GM12878 (cell line): ENCODE results near the gene RERG. TPM values are rescaled to one million over a fixed set of nuclear protein-coding genes. Genes with fewer than 3 reads are reported as not detected.

Experiments
- ATAC-seq: fragments of 200-7000 bp; cut with Tn5 transposase; 3 replicates; pipeline ENCODE4 v1.9.1; 2020; ENCODE audit warnings: mild to moderate bottlenecking, moderate library complexity
- BruUV-seq: library from RNA; stranded (reverse); fragments of 400-500 nt; replicated peaks from 2 replicates; lab custom pipeline; 2021; lab: Mats Ljungman, UMichigan
- CTCF ChIA-PET: fragments of 300-600 bp; sonication (Branson Sonifier 250); formaldehyde crosslinking; extraction: SDS; loops from one replicate; lab custom pipeline; 2021; ENCODE audit warnings: inconsistent platforms; lab: Yijun Ruan, JAX
- POLR2A ChIA-PET: fragments of 350-600 bp; formaldehyde crosslinking; extraction: SDS; loops from one replicate; lab custom pipeline; 2021; ENCODE audit warnings: inconsistent platforms; lab: Charles Lee
- RAD21 ChIA-PET: fragments of 300-600 bp; sonication (Branson Sonifier 250); formaldehyde crosslinking; loops from one replicate; lab custom pipeline; 2023; ENCODE audit warnings: antibody characterized with exemption; ENCODE audit not compliant: unreplicated experiment; lab: Charles Lee
- SMC1A ChIA-PET: fragments of 300-600 bp; sonication (Branson Sonifier 250); formaldehyde crosslinking; loops from one replicate; lab custom pipeline; 2023; ENCODE audit not compliant: unreplicated experiment, uncharacterized antibody; lab: Charles Lee
- DNase-seq: peaks from one replicate; pipeline ENCODE4 v3.0.0-alpha.2; 2011; ENCODE audit warnings: low read depth, low spot score
- FAIRE-seq: peaks from 3 replicates; lab custom pipeline; 2011; peaks lifted over from hg19 to GRCh38; lab: Jason Lieb, UNC
- H2AFZ ChIP-seq: 2 replicates; pipeline ENCODE4 v1.6.0; 2011; ENCODE audit warnings: low read depth, low read length, control low read depth; ENCODE audit not compliant: control insufficient read depth
- H3K27ac ChIP-seq: 2 replicates; pipeline ENCODE4 v1.5.1; 2011; ENCODE audit warnings: control low read depth; ENCODE audit not compliant: control insufficient read depth, insufficient read depth
- H3K27me3 ChIP-seq, 2 experiments: replicated peaks in 1 of 2; 2 replicates each; pipeline versions ENCODE4 v1.6.0 to v1.6.1; 2011; ENCODE audit warnings: low read length in 1 of 2; ENCODE audit not compliant: control insufficient read depth in 2 of 2, insufficient read depth in 2 of 2
- H3K36me3 ChIP-seq, 2 experiments: 2 replicates each; pipeline ENCODE4 v1.5.1; 2011; ENCODE audit warnings: low read length in 1 of 2; ENCODE audit not compliant: control insufficient read depth in 2 of 2, insufficient read depth in 2 of 2
- H3K4me1 ChIP-seq: 2 replicates; pipeline ENCODE4 v1.6.1; 2011; ENCODE audit warnings: mild to moderate bottlenecking, low read length, moderate library complexity, mixed read lengths; ENCODE audit not compliant: control insufficient read depth, insufficient read depth
- H3K4me2 ChIP-seq: 2 replicates; pipeline ENCODE4 v1.6.0; 2011; ENCODE audit warnings: control low read depth; ENCODE audit not compliant: control insufficient read depth, insufficient read depth
- H3K4me3 ChIP-seq: fragments of 200-600 bp; sonication (generic); 2 replicates; pipeline ENCODE4 v1.5.1; 2016
- H3K79me2 ChIP-seq: 2 replicates; pipeline ENCODE4 v1.6.0; 2011; ENCODE audit warnings: low read length; ENCODE audit not compliant: control insufficient read depth, insufficient read depth
- H3K9ac ChIP-seq: 2 replicates; pipeline ENCODE4 v1.8.0; 2011; ENCODE audit warnings: low read length, control low read depth, mixed read lengths; ENCODE audit not compliant: control insufficient read depth, insufficient read depth
- H3K9me3 ChIP-seq: replicated peaks from 3 replicates; pipeline ENCODE4 v1.5.1; 2011; ENCODE audit warnings: mild to moderate bottlenecking, low read length; ENCODE audit not compliant: control insufficient read depth, insufficient read depth
- H4K20me1 ChIP-seq: 2 replicates; pipeline ENCODE4 v1.6.0; 2011; ENCODE audit not compliant: control insufficient read depth, insufficient read depth
- CEBPZ ChIP-seq: fragments of 150-350 bp; IDR thresholded peaks from 2 replicates; pipeline ENCODE4 v1.6.1; 2016; ENCODE audit warnings: low read depth, low read length
- CHD4 ChIP-seq: fragments of 200-600 bp; sonication (generic); IDR thresholded peaks from 2 replicates; pipeline ENCODE4 v1.6.1; 2016; ENCODE audit warnings: mild to moderate bottlenecking
- EGR1 ChIP-seq, 2 experiments: IDR thresholded peaks; 1 replicate in 1 of 2; 2 replicates in 1 of 2; pipeline ENCODE4 v1.6.1; 2011 to 2012; ENCODE audit warnings: low read depth in 2 of 2, low read length in 2 of 2, borderline replicate concordance in 1 of 2, mild to moderate bottlenecking in 1 of 2, moderate library complexity in 1 of 2
- SIX5 ChIP-seq: IDR thresholded peaks from 2 replicates; pipeline ENCODE4 v1.6.1; 2011; ENCODE audit warnings: mild to moderate bottlenecking, low read depth, low read length, moderate library complexity; ENCODE audit not compliant: severe bottlenecking
- SP1 ChIP-seq: IDR thresholded peaks from one replicate; pipeline ENCODE4 v1.6.1; 2011; ENCODE audit warnings: low read depth, low read length
- ZBTB40 ChIP-seq: fragments of 450-650 bp; IDR thresholded peaks from 2 replicates; pipeline ENCODE4 v1.6.1; 2016; ENCODE audit warnings: mild to moderate bottlenecking, moderate library complexity, borderline replicate concordance
- WGBS: methylation state at CpG from one replicate; pipeline ENCODE4 v1.1.6; 2016; ENCODE audit warnings: low lambda C conversion rate; ENCODE audit not compliant: insufficient replicate concordance, insufficient coverage; ENCODE audit errors: missing lambda C conversion rate; 5-methylcytosine and 5-hydroxymethylcytosine counted together
- in situ Hi-C: fragments of 300-500 bp; cut with MboI; formaldehyde crosslinking; loops from 9 replicates; pipeline ENCODE4 v1.14.3; 2018; ENCODE audit warnings: mixed read lengths
- intact Hi-C: fragments of 100-400 bp; cut with micrococcal nuclease; formaldehyde crosslinking; loops from one replicate; pipeline ENCODE4 v1.14.2; 2022; ENCODE audit not compliant: unreplicated experiment
- polyA plus RNA-seq, 11 experiments: library from polyadenylated mRNA; depleted of rRNA in 4 of 11; unstranded in 6 of 11; stranded (reverse) in 5 of 11; fragments of >200 nt; fragmentation: Nextera tagmentation in 4 of 11; fragmentation: Illumina TruSeq in 1 of 11; extraction: Ambion mirVana in 4 of 11; extraction: Trizol in 1 of 11; gene quantifications; 1 replicate in 1 of 11; 2 replicates in 10 of 11; pipeline versions ENCODE4 v1.2.1 to v1.2.3, GENCODE V29; 2011 to 2016; ENCODE audit warnings: inconsistent platforms in 2 of 11, missing spikeins in 2 of 11, low read depth in 1 of 11
- total RNA-seq, 4 experiments: library from RNA; depleted of rRNA in 3 of 4; stranded (reverse); fragments of >200 nt in 3 of 4; fragmentation: Illumina TruSeq in 1 of 4; extraction: Trizol in 1 of 4; gene quantifications; 2 replicates each; pipeline versions ENCODE4 v1.2.1 to v1.2.3, GENCODE V29; 2013 to 2021
- TF ChIP-seq, protein P1 (sequence below): IDR thresholded peaks from 2 replicates; pipeline ENCODE4 v1.6.1; 2011; ENCODE audit warnings: borderline replicate concordance, low read depth, mild to moderate bottlenecking, moderate library complexity, mixed read lengths, low read length; ENCODE audit not compliant: insufficient read depth; ENCODE audit errors: extremely low read length
- TF ChIP-seq, protein P2 (sequence below): fragments of 450-650 bp; IDR thresholded peaks from 2 replicates; pipeline ENCODE4 v1.6.1; 2017; ENCODE audit warnings: low read depth, mild to moderate bottlenecking, moderate library complexity

Gene RERG
- total and polyA plus RNA-seq, 10 of the 15 experiments (the other 5 are each of a cell fraction or from before 2014, with no cell fraction given): 0.03 to 5.3 (median 0.05) TPM; not detected in 5

DNA sequence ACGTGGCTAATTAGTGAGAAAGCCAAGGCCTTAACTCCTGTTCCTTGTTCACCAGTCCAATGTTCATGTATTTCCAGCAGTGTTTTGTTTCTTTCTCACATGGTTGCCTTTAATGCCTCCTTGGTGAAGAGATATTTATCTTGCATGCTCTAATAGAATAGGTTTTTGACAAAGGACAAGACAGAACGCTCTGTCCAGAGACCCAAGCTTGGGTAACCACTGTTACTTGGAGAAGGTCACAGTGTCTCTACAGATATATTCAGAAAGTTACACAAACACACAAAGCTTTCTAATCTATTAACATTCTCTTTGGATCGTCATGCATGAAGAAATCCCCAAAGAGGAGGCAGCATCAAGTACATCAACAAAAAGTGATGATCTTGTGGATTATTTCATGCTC is 33.1 kb downstream of the RERG start:
- H2AFZ ChIP-seq: no peak overlapping the region
- no peaks in the 10 kb centered on the region for H3K4me1 ChIP-seq
- H3K27me3 ChIP-seq: no peaks in the 10 kb centered on the region
- TF ChIP-seq EGR1 (IDR thresholded peaks at IDR 0.05; ENCODE audit: borderline replicate concordance in 1 of 2, low read depth in 2 of 2, low read length in 2 of 2) (no peak), ZBTB40 (no peak), CHD4 (no peak), CEBPZ (no peak), SP1 (no peak), SIX5 (no peak)
- TF ChIP-seq, protein P1, sequence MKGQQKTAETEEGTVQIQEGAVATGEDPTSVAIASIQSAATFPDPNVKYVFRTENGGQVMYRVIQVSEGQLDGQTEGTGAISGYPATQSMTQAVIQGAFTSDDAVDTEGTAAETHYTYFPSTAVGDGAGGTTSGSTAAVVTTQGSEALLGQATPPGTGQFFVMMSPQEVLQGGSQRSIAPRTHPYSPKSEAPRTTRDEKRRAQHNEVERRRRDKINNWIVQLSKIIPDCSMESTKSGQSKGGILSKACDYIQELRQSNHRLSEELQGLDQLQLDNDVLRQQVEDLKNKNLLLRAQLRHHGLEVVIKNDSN: no peak
- TF ChIP-seq, protein P2, sequence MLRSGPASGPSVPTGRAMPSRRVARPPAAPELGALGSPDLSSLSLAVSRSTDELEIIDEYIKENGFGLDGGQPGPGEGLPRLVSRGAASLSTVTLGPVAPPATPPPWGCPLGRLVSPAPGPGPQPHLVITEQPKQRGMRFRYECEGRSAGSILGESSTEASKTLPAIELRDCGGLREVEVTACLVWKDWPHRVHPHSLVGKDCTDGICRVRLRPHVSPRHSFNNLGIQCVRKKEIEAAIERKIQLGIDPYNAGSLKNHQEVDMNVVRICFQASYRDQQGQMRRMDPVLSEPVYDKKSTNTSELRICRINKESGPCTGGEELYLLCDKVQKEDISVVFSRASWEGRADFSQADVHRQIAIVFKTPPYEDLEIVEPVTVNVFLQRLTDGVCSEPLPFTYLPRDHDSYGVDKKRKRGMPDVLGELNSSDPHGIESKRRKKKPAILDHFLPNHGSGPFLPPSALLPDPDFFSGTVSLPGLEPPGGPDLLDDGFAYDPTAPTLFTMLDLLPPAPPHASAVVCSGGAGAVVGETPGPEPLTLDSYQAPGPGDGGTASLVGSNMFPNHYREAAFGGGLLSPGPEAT: no peak
- DNase-seq (no peak), FAIRE-seq (no peak), ATAC-seq (no peak)
- H4K20me1 ChIP-seq: no peaks in the 10 kb centered on the region
- no TSS peak for BruUV-seq
- H3K9me3 ChIP-seq: no peaks in the 10 kb centered on the region
- WGBS: 42% methylated on average over 3 of the region's 3 CpGs
- H3K27ac ChIP-seq: no peak overlapping the region
- RAD21 ChIA-PET: no interaction called here
- H3K4me2 ChIP-seq: no peak overlapping the region
- H3K4me3 ChIP-seq: no peak overlapping the region
- in situ Hi-C loops: no loop called here
- POLR2A ChIA-PET: no interaction called here
- CTCF ChIA-PET: interaction anchor here (0.8 kb wide), 1 partner anchor 17 kb away, joined by 6 read pairs; no protein-coding TSS in a partner anchor
- H3K36me3 ChIP-seq: no peaks in the 10 kb centered on the region
- H3K79me2 ChIP-seq: no peaks in the 10 kb centered on the region
- SMC1A ChIA-PET: no interaction called here
- intact Hi-C loops: no loop called here
- no peak overlapping the region for H3K9ac ChIP-seq
